Upper lobe of right lung (tissue), 1 donor: Measurements from ENCODE around the gene BNC2. TPM values are rescaled to one million over a fixed set of nuclear protein-coding genes. Genes with fewer than 3 reads are reported as not detected.

Experiments used
- ATAC-seq: fragments of 200-7000 bp; cut with Tn5 transposase; one replicate; pipeline ENCODE4 v1.9.1; 2020; ENCODE audit warnings: mild to moderate bottlenecking, moderate library complexity
- DNase-seq: peaks from one replicate; pipeline ENCODE4 v3.0.0-alpha.2; 2020
- H3K27ac ChIP-seq: fragments of 200-600 bp; one replicate; pipeline ENCODE4 v1.8.0; 2022
- H3K27me3 ChIP-seq: fragments of 200-600 bp; one replicate; pipeline ENCODE4 v1.8.0; 2022; ENCODE audit warnings: mild to moderate bottlenecking
- H3K36me3 ChIP-seq: fragments of 200-600 bp; one replicate; pipeline ENCODE4 v1.8.0; 2022
- H3K4me1 ChIP-seq: fragments of 200-600 bp; one replicate; pipeline ENCODE4 v1.8.0; 2022
- H3K4me3 ChIP-seq: fragments of 200-600 bp; one replicate; pipeline ENCODE4 v1.8.0; 2022; ENCODE audit warnings: mild to moderate bottlenecking
- H3K9me3 ChIP-seq: fragments of 200-600 bp; one replicate; pipeline ENCODE4 v1.8.0; 2022
- CTCF ChIP-seq: fragments of 200-600 bp; IDR thresholded peaks from one replicate; pipeline ENCODE4 v1.8.0; 2022; ENCODE audit warnings: antibody characterized with exemption
- intact Hi-C: fragments of 100-400 bp; cut with DNase I; formaldehyde crosslinking; loops from one replicate; pipeline ENCODE4 v1.11.0; 2022
- total RNA-seq: library from RNA; stranded (reverse); fragmentation: NEBNext Ultra II Directional; extraction: Animal tissue kit (Norgen Biotek cat#: 25700); gene quantifications from one replicate; pipeline ENCODE4 v1.2.1, GENCODE V29; 2021
- donor health status: DM: no; HTN: yes; CAD: no; lungs with severe emphysema.

Gene BNC2
- total RNA-seq, 1 donor from 2014 or later = 18.1 TPM

- intact Hi-C loops = no loop called here
- no peak for ATAC-seq
- no peak overlapping the region for H3K27ac ChIP-seq
Observed at GRCh38 chr9:16796304-16796825, 74.1 kb downstream of the BNC2 start.

GRCh38 chr9:16794871-16795639 is 75.4 kb downstream of the BNC2 start:
- no peak overlapping the region for H3K27ac ChIP-seq
- DNase-seq = no peak
- ATAC-seq = peak; percentile 49
- H3K4me3 ChIP-seq = no peak overlapping the region
- no peaks in the 10 kb centered on the region for H3K4me1 ChIP-seq
- intact Hi-C loops = no loop called here
- H3K27me3 ChIP-seq = no peaks in the 10 kb centered on the region
- no peak for TF ChIP-seq CTCF
- no peaks in the 10 kb centered on the region for H3K36me3 ChIP-seq
- H3K9me3 ChIP-seq = no peaks in the 10 kb centered on the region

More at GRCh38 chr9:16796304-16796825, 74.1 kb downstream of the BNC2 start:
- no peaks in the 10 kb centered on the region for H3K27me3 ChIP-seq
- no peak overlapping the region for H3K4me3 ChIP-seq
- DNase-seq = no peak
- no peaks in the 10 kb centered on the region for H3K4me1 ChIP-seq
- no peaks in the 10 kb centered on the region for H3K36me3 ChIP-seq
- no peak for TF ChIP-seq CTCF
- H3K9me3 ChIP-seq = no peaks in the 10 kb centered on the region

- H3K27ac ChIP-seq = no peak overlapping the region
- TF ChIP-seq CTCF = no peak
- H3K9me3 ChIP-seq = no peaks in the 10 kb centered on the region
- H3K36me3 ChIP-seq = no peaks in the 10 kb centered on the region
- ATAC-seq (no peak), DNase-seq (no peak)
- no peak overlapping the region for H3K4me3 ChIP-seq
- intact Hi-C loops = no loop called here
- no peaks in the 10 kb centered on the region for H3K4me1 ChIP-seq
- no peaks in the 10 kb centered on the region for H3K27me3 ChIP-seq
Observed at GRCh38 chr9:16794103-16794502, 76.4 kb downstream of the BNC2 start.

- Histone ChIP-seq H3K27ac (no peak overlapping the region), H3K36me3 (no peaks in the 10 kb centered on the region), H3K4me3 (no peak overlapping the region), H3K9me3 (no peaks in the 10 kb centered on the region), H3K4me1 (no peaks in the 10 kb centered on the region), H3K27me3 (no peaks in the 10 kb centered on the region)
- TF ChIP-seq CTCF = no peak
- ATAC-seq = no peak
- intact Hi-C loops = no loop called here
- no peak for DNase-seq
Observed at GRCh38 chr9:16787724-16788123, 82.7 kb downstream of the BNC2 start.

- ATAC-seq = no peak
- no peak for TF ChIP-seq CTCF
- intact Hi-C loops = no loop called here
Observed at GRCh38 chr9:16784002-16784401, 86.5 kb downstream of the BNC2 start.

More at GRCh38 chr9:16784002-16784401, 86.5 kb downstream of the BNC2 start:
- DNase-seq = no peak
- Histone ChIP-seq H3K9me3 (no peaks in the 10 kb centered on the region), H3K27ac (no peak overlapping the region), H3K36me3 (no peaks in the 10 kb centered on the region), H3K27me3 (no peaks in the 10 kb centered on the region), H3K4me1 (no peaks in the 10 kb centered on the region), H3K4me3 (no peak overlapping the region)
